ENCODE data around the gene GPLD1.
A peak's percentile ranks its signal among the peaks of the same experiment; 100 is the strongest.
"Not testable (repeated sequence)": the region's sequence is repeated elsewhere in the genome, so short reads cannot be mapped to it uniquely, and the experiment has no call there.

The GPLD1 gene

GRCh38 chr6:24489470-24489869 lies at the start of gene GPLD1:
Gene GPLD1, minus strand, starts transcription at chr6:24489578. Its CDS starts 67 bp downstream, at chr6:24489511.
- DNase-seq: no peak

GRCh38 chr6:24537771-24538385 lies 48.5 kb upstream of the GPLD1 start:
- DNase-seq: no peak

GRCh38 chr6:24537082-24537699 lies 47.8 kb upstream of the GPLD1 start:
- DNase-seq: no peak

- no peak for DNase-seq
Observed at GRCh38 chr6:24536466-24536865, 47.1 kb upstream of the GPLD1 start.

- DNase-seq: no peak
Observed at GRCh38 chr6:24535210-24535609, 45.8 kb upstream of the GPLD1 start.

- DNase-seq: no peak
Observed at GRCh38 chr6:24534329-24534728, 45.0 kb upstream of the GPLD1 start.

GRCh38 chr6:24529985-24530384 lies 40.6 kb upstream of the GPLD1 start:
- DNase-seq: no peak

GRCh38 chr6:24524805-24525204 lies 35.4 kb upstream of the GPLD1 start:
- DNase-seq: peak; percentile 18 to 38

GRCh38 chr6:24524329-24524728 lies 35.0 kb upstream of the GPLD1 start:
- no peak for DNase-seq

GRCh38 chr6:24522228-24523176 lies 33.1 kb upstream of the GPLD1 start:
- peak in 1 of 2 donors; percentile 12 for DNase-seq

- peak; percentile 22 to 41 for DNase-seq
Observed at GRCh38 chr6:24520929-24521546, 31.7 kb upstream of the GPLD1 start.

GRCh38 chr6:24517659-24518543 lies 28.5 kb upstream of the GPLD1 start:
- DNase-seq: no peak

- DNase-seq: no peak
Observed at GRCh38 chr6:24513602-24514001, 24.2 kb upstream of the GPLD1 start.

GRCh38 chr6:24511976-24512375 lies 22.6 kb upstream of the GPLD1 start:
- not testable (repeated sequence) for DNase-seq

GRCh38 chr6:24506814-24507520 lies 17.6 kb upstream of the GPLD1 start:
- no peak for DNase-seq

GRCh38 chr6:24504649-24505586 lies 15.5 kb upstream of the GPLD1 start:
- DNase-seq: no peak

GRCh38 chr6:24504287-24504648 lies 14.9 kb upstream of the GPLD1 start:
- DNase-seq: no peak

- DNase-seq: no peak
Observed at GRCh38 chr6:24501914-24502313, 12.5 kb upstream of the GPLD1 start.

- DNase-seq: no peak
Observed at GRCh38 chr6:24501374-24501773, 12.0 kb upstream of the GPLD1 start.

- no peak for DNase-seq
Observed at GRCh38 chr6:24500683-24501082, 11.3 kb upstream of the GPLD1 start.

Data from inflammatory macrophage treated with lipopolysaccharide for 1 hour (primary cell).